Activated CD8-positive, alpha-beta T cell treated with anti-CD3 and anti-CD28 coated beads for 36 hours (primary cell): Measurements from ENCODE around the gene ELMOD3. TPM values are rescaled to one million over a fixed set of nuclear protein-coding genes. Genes with fewer than 3 reads are reported as not detected.

ENCODE experiments used
- ATAC-seq: fragments of 200-7000 bp; cut with Tn5 transposase; one replicate; pipeline ENCODE4 v1.10.0; 2021; ENCODE audit warnings: mild to moderate bottlenecking, moderate library complexity
- CTCF ChIA-PET: fragments of 350-600 bp; sonication (Branson Sonifier 250); formaldehyde crosslinking; loops from one replicate; lab custom pipeline; 2021; ENCODE audit warnings: antibody characterized with exemption; lab: Charles Lee
- POLR2A ChIA-PET: fragments of 350-600 bp; sonication (Branson Sonifier 250); formaldehyde crosslinking; loops from one replicate; lab custom pipeline; 2021; ENCODE audit warnings: antibody characterized with exemption; lab: Charles Lee
- DNase-seq: peaks from one replicate; pipeline ENCODE4 v3.0.0-alpha.2; 2020
- H3K27ac Mint-ChIP-seq: one replicate; pipeline ENCODE4 v1.8.0; 2021; ENCODE audit warnings: mild to moderate bottlenecking, mixed read lengths
- H3K27me3 Mint-ChIP-seq: one replicate; pipeline ENCODE4 v1.8.0; 2021; ENCODE audit warnings: mixed read lengths
- H3K36me3 Mint-ChIP-seq: one replicate; pipeline ENCODE4 v1.8.0; 2021; ENCODE audit warnings: low read depth, mixed read lengths
- H3K4me1 Mint-ChIP-seq: one replicate; pipeline ENCODE4 v1.8.0; 2021; ENCODE audit warnings: low read depth, mixed read lengths
- H3K4me3 Mint-ChIP-seq: one replicate; pipeline ENCODE4 v1.8.0; 2021; ENCODE audit warnings: mild to moderate bottlenecking, moderate library complexity, mixed read lengths
- H3K9me3 Mint-ChIP-seq: one replicate; pipeline ENCODE4 v1.8.0; 2021; ENCODE audit warnings: mixed read lengths
- CTCF ChIP-seq: fragments of 200-600 bp; IDR thresholded peaks from one replicate; pipeline ENCODE4 v1.8.0; 2022; ENCODE audit warnings: antibody characterized with exemption, mild to moderate bottlenecking
- intact Hi-C: fragments of 100-400 bp; cut with micrococcal nuclease; formaldehyde crosslinking; loops from one replicate; pipeline ENCODE4 v1.10.0; 2022
- total RNA-seq, 2 experiments: library from RNA; stranded (reverse); gene quantifications; one replicate each; pipeline ENCODE4 v1.2.3, GENCODE V29; 2021

The ELMOD3 gene
- total RNA-seq, 2 experiments from 2014 or later = 11.8 to 13.0 TPM

- CTCF ChIA-PET = interaction anchor here (1.0 to 3.7 kb wide), 2 partner anchors 24 to 40 kb away, joined by 3 to 13 read pairs; no protein-coding TSS in a partner anchor
- peaks cover 58% of the 10 kb centered on the region for H3K4me1 Mint-ChIP-seq
- intact Hi-C loops = loop anchor here (10.0 kb wide), 1 partner anchor 220 kb away; no protein-coding TSS in a partner anchor
- H3K4me3 Mint-ChIP-seq = peak overlapping the region; percentile 92
- POLR2A ChIA-PET = interaction anchor here (1.5 to 7.8 kb wide), 5 partner anchors 11 to 222 kb away, joined by 5 to 59 read pairs (median 24); partner anchors contain the start of genes ELMOD3, MAT2A and RETSAT
- no peak for TF ChIP-seq CTCF
- no peaks in the 10 kb centered on the region for H3K9me3 Mint-ChIP-seq
- DNase-seq (no peak), ATAC-seq (no peak)
- H3K27ac Mint-ChIP-seq = peak overlapping the region; percentile 100
- peaks cover 81% of the 10 kb centered on the region for H3K36me3 Mint-ChIP-seq
- H3K27me3 Mint-ChIP-seq = no peaks in the 10 kb centered on the region
Measured at GRCh38 chr2:85324639-85325465, 29.7 kb upstream of the ELMOD3 start.

DNA sequence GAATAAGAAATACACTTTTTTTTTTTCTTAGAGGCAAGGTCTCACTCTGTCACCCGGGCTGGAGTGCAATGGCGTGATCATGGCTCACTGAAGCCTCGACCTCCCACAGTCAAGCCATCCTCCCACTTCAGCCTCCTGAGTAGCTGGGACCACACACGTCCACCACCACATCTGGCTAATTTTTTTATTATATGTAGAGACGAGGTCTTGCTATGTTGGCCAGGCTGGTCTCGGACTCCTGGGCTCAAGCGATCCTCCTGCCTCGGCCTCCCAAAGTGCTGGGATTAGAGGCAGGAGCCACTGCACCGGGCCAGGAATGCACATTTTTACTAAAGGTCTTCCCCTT lies 29.1 kb upstream of the ELMOD3 start:
- no peaks in the 10 kb centered on the region for H3K27me3 Mint-ChIP-seq
- no peaks in the 10 kb centered on the region for H3K9me3 Mint-ChIP-seq
- TF ChIP-seq CTCF = no peak

DNA sequence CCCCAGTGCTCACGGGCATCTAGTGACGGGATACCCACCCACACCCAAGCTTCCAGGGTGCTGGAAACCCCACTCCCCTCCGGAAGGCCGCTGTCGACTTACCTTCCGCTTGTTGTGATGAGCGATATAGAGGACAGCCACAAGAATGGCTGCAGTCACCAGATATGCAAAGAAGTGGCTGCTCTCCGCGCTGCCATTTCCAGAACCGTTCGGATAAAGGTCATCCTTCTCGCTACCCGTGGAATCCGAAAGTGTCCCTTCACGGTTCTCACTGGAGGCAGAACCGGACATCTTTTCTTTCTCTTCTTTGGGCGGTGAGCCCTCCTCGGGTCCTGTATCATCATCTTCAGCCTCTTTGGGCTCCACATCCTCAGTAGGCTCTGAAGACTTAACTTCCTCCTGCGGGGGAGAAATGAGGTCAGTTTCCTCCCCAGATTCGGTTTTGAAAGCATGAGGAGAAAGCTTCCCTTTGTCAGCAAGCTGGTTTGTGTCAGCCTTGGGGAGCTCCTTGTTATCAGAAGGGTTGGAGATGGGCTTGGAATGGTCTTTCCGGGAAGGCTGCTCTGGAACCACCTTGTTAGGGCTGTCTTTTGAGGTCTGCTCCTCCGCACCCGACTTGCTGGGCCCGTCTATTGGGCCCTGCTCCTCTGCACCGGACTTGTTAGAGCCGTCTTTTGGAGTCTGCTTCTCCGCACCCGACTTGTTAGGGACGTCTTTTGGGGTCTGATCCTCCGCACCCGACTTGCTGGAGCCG lies 28.0 kb upstream of the ELMOD3 start:
- TF ChIP-seq CTCF = no peak
- H3K27me3 Mint-ChIP-seq = no peaks in the 10 kb centered on the region
- intact Hi-C loops = loop anchor here (10.0 kb wide), 1 partner anchor 218 kb away; no protein-coding TSS in a partner anchor
- CTCF ChIA-PET = interaction anchor here (0.8 to 2.3 kb wide), 7 partner anchors 8 to 225 kb away, joined by 3 to 11 read pairs (median 5); partner anchors contain the start of gene ELMOD3
- ATAC-seq (peak; percentile 22), DNase-seq (peak; percentile 74)
- peak overlapping the region; percentile 100 for H3K27ac Mint-ChIP-seq
- H3K9me3 Mint-ChIP-seq = no peaks in the 10 kb centered on the region
- H3K4me3 Mint-ChIP-seq = peak overlapping the region; percentile 92
- H3K36me3 Mint-ChIP-seq = peaks cover 63% of the 10 kb centered on the region
- POLR2A ChIA-PET = interaction anchor here (0.6 to 7.8 kb wide), 19 partner anchors 8 to 768 kb away, joined by 3 to 59 read pairs (median 5); partner anchors contain the start of genes ELMOD3, MAT2A, RETSAT and SH2D6
- H3K4me1 Mint-ChIP-seq = peaks cover 46% of the 10 kb centered on the region

More for the DNA sequence above, 29.1 kb upstream of the ELMOD3 start:
- CTCF ChIA-PET = interaction anchor here (0.8 to 1.1 kb wide), 3 partner anchors 24 to 41 kb away, joined by 3 read pairs; partner anchors contain the start of gene ELMOD3
- H3K27ac Mint-ChIP-seq = peak overlapping the region; percentile 100
- peak overlapping the region; percentile 92 for H3K4me3 Mint-ChIP-seq
- DNase-seq = no peak
- intact Hi-C loops = loop anchor here (10.0 kb wide), 1 partner anchor 219 kb away; no protein-coding TSS in a partner anchor
- peaks cover 52% of the 10 kb centered on the region for H3K4me1 Mint-ChIP-seq
- ATAC-seq = no peak
- POLR2A ChIA-PET = interaction anchor here (1.5 to 7.8 kb wide), 7 partner anchors 12 to 274 kb away, joined by 5 to 59 read pairs (median 24); partner anchors contain the start of genes ELMOD3, MAT2A and RETSAT
- peaks cover 75% of the 10 kb centered on the region for H3K36me3 Mint-ChIP-seq

DNA sequence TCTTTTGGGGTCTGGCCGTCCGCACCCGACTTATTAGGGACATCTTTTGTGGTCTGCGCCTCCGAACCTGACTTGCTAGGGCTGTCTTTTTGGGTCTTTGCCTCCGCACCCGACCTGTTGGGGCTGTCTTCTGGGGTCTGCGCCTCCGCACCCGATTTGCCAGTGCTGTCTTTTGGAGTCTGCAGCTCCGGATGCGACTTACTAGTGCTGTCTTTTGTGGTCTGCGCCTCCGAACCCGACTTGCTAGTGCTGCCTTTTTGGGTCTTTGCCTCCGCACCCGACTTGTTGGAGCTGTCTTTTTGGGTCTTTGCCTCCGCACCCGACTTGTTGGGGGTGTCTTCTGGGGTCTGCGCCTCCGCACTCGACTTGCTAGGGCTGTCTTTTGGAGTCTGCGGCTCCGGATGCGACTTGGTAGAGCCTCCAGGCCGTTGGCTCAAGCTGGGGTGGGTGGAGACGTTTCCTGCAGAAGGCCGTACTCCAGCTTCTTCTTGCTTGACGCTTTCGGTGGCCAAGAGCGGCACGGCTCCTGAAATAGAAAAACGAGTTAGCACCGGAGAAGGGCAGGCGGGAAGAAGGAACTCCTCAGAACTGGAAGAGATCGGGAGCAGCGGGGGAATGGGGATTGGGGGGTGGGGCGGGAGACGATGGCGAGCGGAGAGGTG lies 27.3 kb upstream of the ELMOD3 start:
- peak; percentile 43 for ATAC-seq
- no peaks in the 10 kb centered on the region for H3K9me3 Mint-ChIP-seq
- DNase-seq = peak; percentile 79
- H3K4me1 Mint-ChIP-seq = peaks cover 38% of the 10 kb centered on the region
- intact Hi-C loops = loop anchor here (10.0 kb wide), 1 partner anchor 218 kb away; no protein-coding TSS in a partner anchor
- POLR2A ChIA-PET = interaction anchor here (0.6 to 7.8 kb wide), 25 partner anchors 9 to 332 kb away, joined by 3 to 59 read pairs (median 3); partner anchors contain the start of genes ELMOD3, MAT2A, RETSAT and SH2D6
- peaks cover 56% of the 10 kb centered on the region for H3K36me3 Mint-ChIP-seq
- peak overlapping the region; percentile 92 for H3K4me3 Mint-ChIP-seq
- H3K27ac Mint-ChIP-seq = peak overlapping the region; percentile 100
- TF ChIP-seq CTCF = no peak
- H3K27me3 Mint-ChIP-seq = no peaks in the 10 kb centered on the region
- CTCF ChIA-PET = interaction anchor here (0.8 to 2.3 kb wide), 6 partner anchors 9 to 224 kb away, joined by 3 to 11 read pairs (median 5); no protein-coding TSS in a partner anchor
